ENCODE measurements around the gene ATP23.

DNA sequence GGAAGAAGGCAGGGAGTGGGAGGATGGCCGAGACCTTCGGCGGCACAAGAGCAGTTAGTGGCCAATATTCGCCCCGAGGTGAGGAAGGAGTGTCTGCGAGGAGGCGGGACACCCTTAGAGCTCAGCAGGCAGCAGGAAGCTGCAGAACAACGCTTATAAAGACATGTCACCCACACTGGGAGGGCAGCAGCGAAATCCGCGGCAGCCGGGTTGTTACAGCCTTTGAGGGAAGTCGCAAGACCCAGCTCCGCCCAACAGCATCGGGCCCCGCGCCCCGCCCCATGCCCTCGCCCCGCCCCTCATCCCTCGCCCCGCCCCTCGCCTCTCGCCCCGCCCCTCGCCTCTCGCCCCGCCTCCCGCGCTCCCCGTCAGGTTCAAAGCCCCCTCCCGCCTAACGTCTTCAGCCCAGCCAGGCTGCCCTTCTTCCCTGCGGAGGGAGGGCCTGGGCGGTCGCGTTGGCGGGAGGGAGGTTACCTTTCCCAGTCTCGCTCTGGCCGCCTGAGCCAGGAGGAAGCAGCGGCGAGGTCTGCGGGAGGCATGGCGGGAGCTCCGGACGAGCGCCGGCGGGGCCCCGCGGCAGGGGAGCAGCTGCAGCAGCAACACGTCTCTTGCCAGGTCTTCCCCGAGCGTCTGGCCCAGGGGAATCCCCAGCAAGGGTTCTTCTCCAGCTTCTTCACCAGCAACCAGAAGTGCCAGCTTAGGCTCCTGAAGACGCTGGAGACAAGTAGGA, at the start of gene ATP23:
- no peak for TF ChIP-seq EZH2 (IDR thresholded peaks at IDR 0.05; ENCODE audit: low read length)
- TF ChIP-seq, protein P1, sequence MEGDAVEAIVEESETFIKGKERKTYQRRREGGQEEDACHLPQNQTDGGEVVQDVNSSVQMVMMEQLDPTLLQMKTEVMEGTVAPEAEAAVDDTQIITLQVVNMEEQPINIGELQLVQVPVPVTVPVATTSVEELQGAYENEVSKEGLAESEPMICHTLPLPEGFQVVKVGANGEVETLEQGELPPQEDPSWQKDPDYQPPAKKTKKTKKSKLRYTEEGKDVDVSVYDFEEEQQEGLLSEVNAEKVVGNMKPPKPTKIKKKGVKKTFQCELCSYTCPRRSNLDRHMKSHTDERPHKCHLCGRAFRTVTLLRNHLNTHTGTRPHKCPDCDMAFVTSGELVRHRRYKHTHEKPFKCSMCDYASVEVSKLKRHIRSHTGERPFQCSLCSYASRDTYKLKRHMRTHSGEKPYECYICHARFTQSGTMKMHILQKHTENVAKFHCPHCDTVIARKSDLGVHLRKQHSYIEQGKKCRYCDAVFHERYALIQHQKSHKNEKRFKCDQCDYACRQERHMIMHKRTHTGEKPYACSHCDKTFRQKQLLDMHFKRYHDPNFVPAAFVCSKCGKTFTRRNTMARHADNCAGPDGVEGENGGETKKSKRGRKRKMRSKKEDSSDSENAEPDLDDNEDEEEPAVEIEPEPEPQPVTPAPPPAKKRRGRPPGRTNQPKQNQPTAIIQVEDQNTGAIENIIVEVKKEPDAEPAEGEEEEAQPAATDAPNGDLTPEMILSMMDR (optimal IDR thresholded peaks at IDR 0.05 in 1 of 3, IDR thresholded peaks at IDR 0.05 in 1 of 3, conservative IDR thresholded peaks at IDR 0.05 in 1 of 3; ENCODE audit: extremely low read depth in 1 of 3, insufficient read depth in 2 of 3, low read length in 3 of 3): no peak

Measured in keratinocyte (primary cell).